LNCaP clone FGC (cell line): ENCODE results near the gene PDE4D.
A peak's percentile ranks its signal among the peaks of the same experiment; 100 is the strongest.

Experiments used
- DNase-seq: peaks from one replicate; pipeline ENCODE4 v3.0.0-alpha.2; 2011; ENCODE audit warnings: low read depth
- H3K4me3 ChIP-seq: 2 replicates; pipeline ENCODE4 v1.5.1; 2011; ENCODE audit warnings: mild to moderate bottlenecking, low read depth, low read length, control low read depth
- CTCF ChIP-seq: IDR thresholded peaks from 2 replicates; pipeline ENCODE4 v1.5.1; 2012; ENCODE audit warnings: mild to moderate bottlenecking; ENCODE audit not compliant: control insufficient read depth, insufficient read depth; ENCODE audit errors: extremely low read depth

Gene PDE4D

DNA sequence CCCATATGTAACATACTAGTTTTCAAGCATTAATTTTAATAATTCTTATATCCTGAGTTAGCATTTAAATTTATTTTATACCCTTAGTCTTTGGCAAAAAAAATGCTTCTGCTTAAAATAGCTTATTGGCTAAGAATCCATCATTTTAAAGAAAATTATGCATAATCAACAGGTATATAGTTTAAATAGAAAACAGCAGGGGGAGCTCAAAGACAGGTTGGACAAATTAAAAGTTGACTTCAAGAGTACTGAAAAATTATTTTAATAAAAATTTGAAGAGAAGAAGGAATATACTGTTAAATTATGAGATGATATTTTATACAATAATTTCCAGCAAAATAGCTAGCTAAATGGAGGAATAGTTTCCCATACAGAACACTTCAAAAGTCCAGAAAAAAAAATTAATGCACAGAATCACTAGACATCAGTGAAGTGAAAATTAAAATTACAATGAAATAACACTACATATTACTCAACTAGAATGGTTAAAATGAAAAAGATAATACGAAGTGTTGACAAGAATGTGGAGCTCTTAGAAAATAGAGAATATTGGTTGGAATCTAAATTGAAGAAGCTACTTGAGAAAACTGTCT lies 387.1 kb downstream of the PDE4D start:
- H3K4me3 ChIP-seq = no peak overlapping the region
- DNase-seq = peak; percentile 28
- TF ChIP-seq CTCF = peak; percentile 38

- no peak for TF ChIP-seq CTCF
- no peak for DNase-seq
- no peak overlapping the region for H3K4me3 ChIP-seq
These were observed 389.5 kb downstream of the PDE4D start for GRCh38 chr5:59504043-59504442.

DNA sequence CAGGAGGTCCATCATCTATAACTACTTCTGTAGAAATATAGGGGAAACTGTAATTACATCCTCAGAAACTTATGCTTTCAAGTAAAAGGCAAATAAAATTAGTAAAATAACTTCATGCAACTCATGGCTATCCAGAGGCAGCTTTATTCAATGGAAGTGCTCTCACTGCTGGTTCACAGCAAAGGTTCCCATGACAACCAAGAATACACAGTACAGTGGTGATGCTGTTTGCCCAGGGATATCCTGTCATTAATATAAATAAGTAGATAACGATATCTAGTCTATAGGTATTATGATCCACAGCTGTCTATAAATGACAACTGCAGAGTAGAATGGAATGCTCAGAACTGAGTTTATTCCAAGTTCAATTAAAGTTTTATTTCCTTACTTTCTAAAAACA lies 390.3 kb downstream of the PDE4D start:
- no peak for DNase-seq
- TF ChIP-seq CTCF = no peak

GRCh38 chr5:59501316-59501715 lies 392.2 kb downstream of the PDE4D start:
- DNase-seq = no peak
- TF ChIP-seq CTCF = no peak
- no peak overlapping the region for H3K4me3 ChIP-seq

More for the DNA sequence above, 390.3 kb downstream of the PDE4D start:
- no peak overlapping the region for H3K4me3 ChIP-seq

DNA sequence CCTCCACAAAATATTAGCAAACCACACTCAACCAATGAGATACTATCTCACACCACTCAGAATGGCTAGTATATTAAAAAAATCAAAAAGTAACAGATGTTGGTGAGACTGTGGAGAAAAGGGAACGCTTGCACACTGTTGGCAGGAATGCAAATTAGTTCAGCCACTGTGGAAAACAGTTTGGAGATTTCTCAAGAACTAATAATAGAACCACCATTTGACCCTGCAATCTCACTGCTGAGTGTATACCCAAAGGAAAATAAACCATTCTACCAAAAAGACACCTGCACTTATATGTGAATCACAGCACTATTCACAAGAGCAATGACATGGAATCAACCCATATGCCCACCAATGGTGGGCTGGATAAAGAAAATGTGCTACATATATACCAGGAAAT lies 393.5 kb downstream of the PDE4D start:
- no peak for DNase-seq
- no peak overlapping the region for H3K4me3 ChIP-seq
- no peak for TF ChIP-seq CTCF

DNA sequence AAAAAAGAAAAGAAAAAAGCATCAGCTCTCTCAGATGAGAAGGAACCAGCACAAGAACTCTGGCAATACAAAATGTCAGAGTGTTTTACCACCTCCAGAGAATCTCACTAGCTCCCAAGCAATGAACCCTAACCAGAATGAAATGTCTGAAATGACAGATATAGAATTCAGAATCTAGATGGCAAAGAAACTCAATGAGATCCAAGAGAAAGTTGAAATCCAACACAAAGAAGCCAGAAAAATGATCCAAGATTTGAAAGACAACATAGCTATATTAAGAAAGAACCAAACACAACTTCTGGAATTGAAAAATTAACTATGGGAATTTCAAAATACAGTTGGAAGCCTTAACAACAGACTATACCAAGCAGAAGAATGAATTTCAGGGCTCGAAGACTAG lies 396.3 kb downstream of the PDE4D start:
- H3K4me3 ChIP-seq = no peak overlapping the region
- no peak for DNase-seq
- no peak for TF ChIP-seq CTCF

DNA sequence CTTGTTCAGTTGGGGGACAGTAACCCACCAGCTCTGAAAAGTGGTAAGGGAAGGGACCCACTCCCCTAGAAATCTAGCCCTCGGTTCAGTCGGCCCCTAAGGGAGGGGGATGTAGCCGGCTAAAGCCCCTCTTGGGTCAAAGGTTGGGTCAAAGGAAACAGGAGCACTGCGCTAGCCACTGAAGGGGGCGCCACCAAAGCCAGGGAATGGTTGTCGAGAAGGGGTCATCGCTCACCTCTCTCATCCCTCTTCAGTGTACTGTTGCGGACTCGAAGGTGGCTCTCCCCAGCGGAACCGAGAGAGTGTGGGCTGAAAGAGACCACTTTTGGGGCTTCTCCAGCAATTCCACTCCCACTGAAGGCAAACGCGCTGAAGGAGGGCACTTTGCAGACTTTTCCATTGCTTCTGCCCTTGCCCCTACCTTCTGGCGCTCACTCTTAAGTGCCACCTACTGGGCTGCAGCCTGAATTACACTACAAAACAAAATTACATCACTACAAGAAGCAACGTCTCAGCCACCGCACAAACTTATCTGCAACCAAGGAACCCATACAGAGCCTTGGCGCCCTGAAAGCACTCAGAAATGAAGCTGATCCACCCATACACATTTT lies 396.9 kb downstream of the PDE4D start:
- no peak overlapping the region for H3K4me3 ChIP-seq
- no peak for DNase-seq
- TF ChIP-seq CTCF = peak; percentile 63
